HG02763 (cell line): ENCODE results near the gene NFAT5.
A peak's percentile ranks its signal among the peaks of the same experiment; 100 is the strongest.
"Not testable (repeated sequence)": the region's sequence is repeated elsewhere in the genome, so short reads cannot be mapped to it uniquely, and the experiment has no call there.

Experiments used
- ATAC-seq: cut with Tn5 transposase; IDR thresholded peaks from one replicate; pipeline ENCODE4 v1.9.1; 2021; ENCODE audit warnings: mild to moderate bottlenecking, moderate library complexity; ENCODE audit not compliant: unreplicated experiment

Gene NFAT5

GRCh38 chr16:69554495-69554894 lies 11.3 kb upstream of the NFAT5 start:
- no peak for ATAC-seq

- no peak for ATAC-seq
These were observed 10.3 kb upstream of the NFAT5 start for GRCh38 chr16:69555437-69555836.

GRCh38 chr16:69555867-69556266 lies 9.9 kb upstream of the NFAT5 start:
- ATAC-seq: no peak

GRCh38 chr16:69559164-69559563 lies 6.6 kb upstream of the NFAT5 start:
- ATAC-seq: no peak

GRCh38 chr16:69561367-69561766 lies 4.4 kb upstream of the NFAT5 start:
- not testable (repeated sequence) for ATAC-seq

GRCh38 chr16:69561901-69562300 lies 3.9 kb upstream of the NFAT5 start:
- ATAC-seq: no peak

- no peak for ATAC-seq
These were observed 3.0 kb upstream of the NFAT5 start for GRCh38 chr16:69562813-69563212.

- peak; percentile 30 for ATAC-seq
These were observed 1.9 kb upstream of the NFAT5 start for GRCh38 chr16:69563605-69564580.

GRCh38 chr16:69564845-69565670 lies 708 bp upstream of the NFAT5 start:
- peak; percentile 24 for ATAC-seq

- ATAC-seq: peak; percentile 26
These were observed 644 bp downstream of the NFAT5 start for GRCh38 chr16:69566240-69566980.

- no peak for ATAC-seq
These were observed 1.4 kb downstream of the NFAT5 start for GRCh38 chr16:69566981-69567680.

- no peak for ATAC-seq
These were observed 2.9 kb downstream of the NFAT5 start for GRCh38 chr16:69568676-69569075.

GRCh38 chr16:69578771-69579170 lies 13.0 kb downstream of the NFAT5 start:
- ATAC-seq: not testable (repeated sequence)

GRCh38 chr16:69579783-69580481 lies 14.2 kb downstream of the NFAT5 start:
- no peak for ATAC-seq

- no peak for ATAC-seq
These were observed 15.5 kb downstream of the NFAT5 start for GRCh38 chr16:69581297-69581696.

GRCh38 chr16:69584493-69584892 lies 18.7 kb downstream of the NFAT5 start:
- not testable (repeated sequence) for ATAC-seq

GRCh38 chr16:69589434-69590269 lies 23.9 kb downstream of the NFAT5 start:
- no peak for ATAC-seq

- no peak for ATAC-seq
These were observed 24.8 kb downstream of the NFAT5 start for GRCh38 chr16:69590590-69590989.

- ATAC-seq: no peak
These were observed 28.0 kb downstream of the NFAT5 start for GRCh38 chr16:69593751-69594255.
